ENCODE results near the gene FAIM. TPM values are rescaled to one million over a fixed set of nuclear protein-coding genes. Genes with fewer than 3 reads are reported as not detected.
"Not testable (repeated sequence)": the region's sequence is repeated elsewhere in the genome, so short reads cannot be mapped to it uniquely, and the experiment has no call there.

The FAIM gene
- total RNA-seq, 1 experiment from 2014 or later = 19.7 TPM

GRCh38 chr3:138600100-138600745 lies 8.3 kb upstream of the FAIM start:
- DNase-seq (ENCODE audit: low spot score) = peak; percentile 42

- DNase-seq (ENCODE audit: low spot score) = not testable (repeated sequence)
These were observed 6.9 kb upstream of the FAIM start for GRCh38 chr3:138601661-138602060.

DNA sequence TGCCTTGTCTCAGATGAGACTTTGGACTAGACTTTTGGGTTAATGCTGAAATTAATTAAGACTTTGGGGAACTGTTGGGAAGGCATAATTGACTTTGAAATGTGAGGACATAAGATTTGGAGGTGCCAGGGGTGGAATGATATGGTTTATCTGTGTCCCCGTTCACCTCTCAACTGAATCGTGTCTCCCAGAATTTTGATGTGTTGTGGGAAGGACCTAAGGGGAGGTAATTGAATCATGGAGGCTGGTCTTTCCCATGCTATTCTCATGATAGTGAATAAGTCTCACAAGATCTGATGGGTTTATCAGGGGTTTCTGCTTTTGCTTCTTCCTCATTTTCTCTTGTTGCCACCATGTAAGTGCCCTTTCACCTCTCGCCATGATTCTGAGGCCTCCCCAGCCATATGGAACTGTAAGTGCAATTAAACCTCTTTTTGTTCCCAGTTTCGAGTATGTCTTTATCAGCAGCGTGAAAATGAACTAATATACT lies 4.4 kb upstream of the FAIM start:
- not testable (repeated sequence) for DNase-seq (ENCODE audit: low spot score)

DNA sequence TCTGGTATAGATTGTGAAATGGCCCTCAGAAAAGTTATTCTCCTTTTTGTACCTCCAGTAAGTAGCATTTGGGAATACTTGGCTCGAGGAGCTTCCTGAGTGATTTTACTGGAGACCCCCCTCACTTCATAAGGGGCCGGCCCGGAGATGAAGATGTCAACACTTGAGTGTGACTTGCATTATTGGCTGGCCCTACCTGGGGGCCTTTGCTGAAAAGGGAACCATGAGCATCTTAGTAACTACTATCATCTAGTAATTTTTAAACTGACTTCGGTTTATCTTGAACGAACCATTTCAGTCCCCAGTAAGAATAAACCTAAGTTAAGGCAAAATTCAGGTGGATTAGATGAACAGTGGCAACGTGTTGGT lies 1.3 kb downstream of the FAIM start:
- no peak for DNase-seq (ENCODE audit: low spot score)

DNA sequence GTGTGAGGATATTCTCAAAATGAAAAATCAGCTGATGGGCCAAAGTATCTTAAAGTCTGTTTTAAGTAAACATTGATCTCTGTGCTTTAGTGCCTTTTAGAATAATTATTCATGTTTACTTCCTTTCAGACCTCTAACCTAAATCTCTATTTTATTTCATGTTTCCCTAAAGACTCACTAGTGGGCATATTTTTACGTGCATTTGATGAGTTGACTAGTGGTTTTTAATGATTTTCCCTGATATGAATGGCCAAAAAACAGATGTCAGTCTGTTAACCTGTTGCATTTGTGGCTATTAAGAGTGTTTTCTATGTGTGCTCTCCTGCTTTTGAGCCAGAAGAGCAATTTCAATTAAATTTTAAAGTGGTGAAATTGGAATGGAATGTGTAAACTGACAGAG lies 6.9 kb downstream of the FAIM start:
- DNase-seq (ENCODE audit: low spot score) = no peak

DNA sequence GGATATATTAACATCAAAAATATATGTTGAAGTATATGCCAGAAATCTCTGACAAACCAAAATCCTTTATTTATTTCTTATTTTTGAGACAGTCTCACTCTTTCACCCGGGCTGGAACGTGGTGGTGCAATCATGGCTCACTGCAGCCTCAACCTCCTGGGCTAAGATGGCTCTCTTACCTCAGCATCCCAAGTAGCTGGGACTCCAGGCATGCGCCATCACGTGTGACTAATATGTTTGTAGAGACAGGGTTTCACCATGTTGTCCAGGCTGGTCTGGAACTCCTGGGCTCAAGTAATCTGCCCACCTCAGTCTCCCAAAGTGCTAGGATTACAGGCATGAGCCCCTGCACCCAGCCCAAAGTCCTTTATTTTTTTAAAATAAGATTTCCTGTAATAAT lies 11.9 kb downstream of the FAIM start:
- no peak for DNase-seq (ENCODE audit: low spot score)

- DNase-seq (ENCODE audit: low spot score) = no peak
These were observed 15.9 kb downstream of the FAIM start for GRCh38 chr3:138624518-138624917.

DNA sequence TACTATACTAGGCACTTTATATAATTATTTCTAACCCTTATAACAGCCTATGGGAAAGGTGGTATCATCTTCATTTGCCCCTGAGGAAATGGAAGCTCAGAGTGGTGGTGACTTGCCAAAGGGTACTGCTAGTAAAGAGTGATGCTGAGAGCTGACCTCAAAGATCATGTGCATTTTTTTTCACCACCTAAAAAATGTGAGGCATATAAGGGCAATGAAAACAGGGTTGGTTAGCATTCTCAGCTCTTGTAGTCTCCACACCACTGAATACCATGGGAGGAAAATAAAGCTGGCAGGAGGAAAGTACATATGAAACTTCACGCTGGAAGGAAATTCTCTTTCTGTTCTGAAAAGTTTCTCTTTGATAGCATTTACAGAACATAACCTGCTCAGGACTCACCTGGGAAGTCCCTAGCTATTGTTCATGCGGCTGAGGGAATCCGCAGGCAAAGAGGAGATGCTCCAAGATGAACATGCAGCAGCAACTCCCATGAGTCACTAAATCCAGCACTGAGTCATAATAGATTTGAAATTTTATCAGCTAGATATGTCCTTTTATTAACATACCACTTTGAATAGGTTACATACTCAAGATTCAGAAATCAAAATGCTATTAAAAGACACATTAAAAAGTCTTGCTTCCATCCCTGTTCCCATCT lies 17.3 kb downstream of the FAIM start:
- DNase-seq (ENCODE audit: low spot score) = no peak

DNA sequence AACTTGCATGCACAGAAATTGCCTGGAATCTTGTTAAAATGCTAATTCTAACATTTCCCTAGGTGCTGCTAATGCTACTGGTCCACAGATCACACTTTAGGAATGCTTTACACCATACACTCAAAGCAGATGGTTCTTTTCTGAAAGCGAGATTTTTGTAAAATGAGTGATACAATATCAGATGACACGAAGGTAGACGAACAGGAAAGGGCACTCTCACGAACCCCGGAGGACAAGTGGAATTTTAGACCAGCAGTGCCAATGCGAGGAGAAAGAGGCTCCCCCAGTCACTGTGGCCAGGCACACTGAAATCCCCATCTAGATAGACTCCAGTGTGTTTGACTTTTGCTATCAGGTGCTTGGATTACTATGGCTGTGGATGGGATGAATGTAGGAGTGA lies 21.0 kb downstream of the FAIM start:
- no peak for DNase-seq (ENCODE audit: low spot score)

GRCh38 chr3:138638641-138639040 lies 30.1 kb downstream of the FAIM start:
- DNase-seq (ENCODE audit: low spot score) = no peak

- DNase-seq (ENCODE audit: low spot score) = no peak
These were observed 32.0 kb downstream of the FAIM start for GRCh38 chr3:138640537-138640936.

- DNase-seq (ENCODE audit: low spot score) = no peak
These were observed 33.8 kb downstream of the FAIM start for GRCh38 chr3:138642226-138642926.

DNA sequence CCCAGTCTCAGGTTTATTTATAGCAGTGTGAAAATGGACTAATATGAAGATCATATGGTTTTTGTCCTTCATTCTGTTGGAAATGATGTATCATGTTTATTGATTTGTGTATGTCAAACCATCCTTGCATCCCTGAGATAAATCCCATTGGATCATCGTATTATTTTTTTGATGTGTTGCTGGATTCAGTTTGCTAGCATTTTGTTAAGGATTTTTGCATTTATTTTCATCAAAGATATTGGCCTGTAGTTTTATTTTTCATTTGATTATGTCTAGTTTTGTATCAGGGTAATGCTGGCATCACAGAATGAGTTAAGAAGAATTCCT lies 34.3 kb downstream of the FAIM start:
- no peak for DNase-seq (ENCODE audit: low spot score)

- DNase-seq (ENCODE audit: low spot score) = no peak
These were observed 37.4 kb downstream of the FAIM start for GRCh38 chr3:138646008-138646407.

- DNase-seq (ENCODE audit: low spot score) = no peak
These were observed 37.9 kb downstream of the FAIM start for GRCh38 chr3:138646513-138646912.

DNA sequence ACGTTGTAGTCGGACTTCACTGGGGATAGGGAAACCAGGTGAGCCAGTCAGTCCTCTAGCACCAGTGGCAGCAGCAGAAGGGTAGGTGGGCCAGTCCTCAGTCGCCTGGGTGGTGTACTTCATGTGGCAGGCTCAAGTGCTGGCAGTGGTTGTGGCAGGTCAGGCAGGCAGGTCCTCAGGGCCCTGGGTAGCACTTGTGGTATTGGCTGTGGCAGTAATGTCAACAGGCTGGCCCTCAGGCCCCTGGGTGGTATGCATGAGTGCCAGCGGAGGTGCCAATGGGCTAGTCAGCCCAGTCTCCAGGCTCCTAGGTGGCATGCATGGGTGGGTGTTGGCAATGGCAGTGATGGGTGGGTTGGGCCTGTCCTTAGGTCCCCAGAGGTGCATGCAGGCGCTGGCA lies 40.6 kb downstream of the FAIM start:
- no peak for DNase-seq (ENCODE audit: low spot score)

GRCh38 chr3:138653567-138653966 lies 45.0 kb downstream of the FAIM start:
- DNase-seq (ENCODE audit: low spot score) = no peak

DNA sequence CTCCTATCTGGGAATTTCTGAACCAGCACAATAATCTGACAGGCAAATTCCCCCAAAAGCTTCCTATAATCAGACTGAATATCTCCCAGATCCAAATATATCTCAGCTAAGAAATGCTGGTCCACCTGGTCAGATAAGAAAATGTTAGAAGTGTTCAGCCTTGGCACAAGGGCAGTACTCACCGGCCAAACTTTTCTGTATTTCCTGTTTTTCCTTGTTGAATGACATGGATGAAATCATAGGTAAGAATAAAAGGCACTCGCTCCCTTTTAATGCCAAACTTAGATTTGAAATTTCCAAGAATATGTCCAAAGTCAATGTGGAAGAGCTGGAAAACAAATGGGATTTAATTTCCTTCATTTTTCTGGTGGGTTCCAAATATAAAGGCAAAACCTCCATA lies 48.9 kb downstream of the FAIM start:
- no peak for DNase-seq (ENCODE audit: low spot score)

- no peak for DNase-seq (ENCODE audit: low spot score)
These were observed 59.5 kb downstream of the FAIM start for GRCh38 chr3:138668107-138668506.

DNA sequence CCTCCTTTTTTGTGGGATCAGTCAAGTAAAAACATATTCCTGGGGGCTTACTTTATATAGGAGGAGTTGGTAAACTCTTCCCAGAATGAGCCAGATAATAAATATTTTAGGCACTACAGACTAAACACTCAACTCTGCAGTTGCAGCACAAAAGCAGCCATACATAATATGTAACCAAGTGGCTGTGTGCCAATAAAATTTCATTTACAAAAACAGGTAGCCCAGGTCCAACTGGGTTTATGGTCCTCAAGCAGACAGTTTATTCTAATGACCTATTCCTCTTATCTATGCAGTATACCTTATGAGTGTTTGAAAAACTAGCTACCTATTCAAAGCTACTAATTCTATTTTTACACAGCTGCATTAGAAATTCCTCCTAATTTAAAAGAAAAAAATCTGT lies 61.8 kb downstream of the FAIM start:
- no peak for DNase-seq (ENCODE audit: low spot score)

- DNase-seq (ENCODE audit: low spot score) = peak; percentile 37
These were observed 65.3 kb downstream of the FAIM start for GRCh38 chr3:138673641-138674530.

GRCh38 chr3:138675393-138675792 lies 66.8 kb downstream of the FAIM start:
- DNase-seq (ENCODE audit: low spot score) = peak; percentile 42
